Endometrial microvascular endothelial cells (primary cell): Measurements from ENCODE around the gene NOM1. TPM values are rescaled to one million over a fixed set of nuclear protein-coding genes. Genes with fewer than 3 reads are reported as not detected.

ENCODE experiments used
- in situ Hi-C: cut with HindIII; loops from 2 replicates; pipeline ENCODE4 v1.10.0; 2017; ENCODE audit warnings: low sequenced_read_pairs, low pct_unique_long_range_greater_than_20kb; ENCODE audit errors: inconsistent ontology term
- total RNA-seq: library from RNA; depleted of rRNA; stranded (reverse); fragments of >200 nt; gene quantifications from one replicate; pipeline ENCODE4 v1.2.3, GENCODE V29; 2015; ENCODE audit errors: inconsistent ontology term

The NOM1 gene
- total RNA-seq, 1 donor from 2014 or later = 7.2 TPM

- in situ Hi-C loops = no loop called here
These were observed 61.2 kb downstream of the NOM1 start, which contains the start of gene MNX1 for GRCh38 chr7:157010588-157011332. Gene MNX1 (minus strand): TSS chr7:157010663. CDS start chr7:157010350, 313 bp downstream.

- in situ Hi-C loops = no loop called here
These were observed 62.0 kb downstream of the NOM1 start for GRCh38 chr7:157011333-157012112.

- in situ Hi-C loops = no loop called here
These were observed 62.6 kb downstream of the NOM1 start for GRCh38 chr7:157012113-157012547.

- in situ Hi-C loops = no loop called here
These were observed 63.6 kb downstream of the NOM1 start for GRCh38 chr7:157013101-157013500.

GRCh38 chr7:157013602-157014549 lies 64.4 kb downstream of the NOM1 start:
- in situ Hi-C loops = no loop called here

- in situ Hi-C loops = no loop called here
These were observed 65.4 kb downstream of the NOM1 start for GRCh38 chr7:157014635-157015555.

- in situ Hi-C loops = no loop called here
These were observed 66.5 kb downstream of the NOM1 start for GRCh38 chr7:157016024-157016351.

GRCh38 chr7:157016352-157017041 lies 67.0 kb downstream of the NOM1 start:
- in situ Hi-C loops = no loop called here

- in situ Hi-C loops = no loop called here
These were observed 67.6 kb downstream of the NOM1 start for GRCh38 chr7:157017149-157017548.

GRCh38 chr7:157017603-157018327 lies 68.3 kb downstream of the NOM1 start:
- in situ Hi-C loops = no loop called here

GRCh38 chr7:157018328-157018996 lies 69.0 kb downstream of the NOM1 start:
- in situ Hi-C loops = no loop called here

GRCh38 chr7:157018997-157019608 lies 69.6 kb downstream of the NOM1 start:
- in situ Hi-C loops = no loop called here

- in situ Hi-C loops = no loop called here
These were observed 70.4 kb downstream of the NOM1 start for GRCh38 chr7:157019718-157020451.

- in situ Hi-C loops = no loop called here
These were observed 71.1 kb downstream of the NOM1 start for GRCh38 chr7:157020514-157021070.
